IMR-90 (cell line): ENCODE measurements around the gene RPP21.

Experiments used
- CEBPB ChIP-seq: IDR thresholded peaks from 2 replicates; pipeline ENCODE4 v1.6.1; 2012; ENCODE audit warnings: low read depth, low read length, improper control_type of control experiment
- CTCF ChIP-seq: conservative IDR thresholded peaks from 2 replicates; pipeline ENCODE4 v1.5.1; 2012; ENCODE audit warnings: mild to moderate bottlenecking, low read depth, low read length, improper control_type of control experiment

- TF ChIP-seq CEBPB = no peak
- no peak for TF ChIP-seq CTCF
These were observed 17.7 kb upstream of the RPP21 start for GRCh38 chr6:30327232-30327746.
